IPS-15b (cell line): ENCODE data around the gene CRYGN.
A peak's percentile ranks its signal among the peaks of the same experiment; 100 is the strongest.

Experiments used
- H3K27me3 ChIP-seq: one replicate; pipeline ENCODE4 v1.6.1; 2013; ENCODE audit warnings: low read length; ENCODE audit not compliant: control insufficient read depth, insufficient read depth
- H3K36me3 ChIP-seq: one replicate; pipeline ENCODE4 v1.6.1; 2013; ENCODE audit warnings: low read length; ENCODE audit not compliant: control insufficient read depth, insufficient read depth
- H3K4me1 ChIP-seq: one replicate; pipeline ENCODE4 v1.6.1; 2013; ENCODE audit warnings: mild to moderate bottlenecking, low read length; ENCODE audit not compliant: control insufficient read depth, insufficient read depth
- H3K4me3 ChIP-seq: one replicate; pipeline ENCODE4 v1.5.1; 2013; ENCODE audit warnings: low read depth, low read length
- H3K9ac ChIP-seq: one replicate; pipeline ENCODE4 v1.6.1; 2013; ENCODE audit warnings: low read depth, mild to moderate bottlenecking, low read length
- H3K9me3 ChIP-seq: one replicate; pipeline ENCODE4 v1.6.1; 2013; ENCODE audit warnings: mild to moderate bottlenecking, low read length; ENCODE audit not compliant: control insufficient read depth, insufficient read depth

The CRYGN gene

GRCh38 chr7:151380199-151381097, 59.5 kb downstream of the CRYGN start:
- Histone ChIP-seq H3K4me3 (peak overlapping the region; percentile 33), H3K27me3 (peaks cover 21% of the 10 kb centered on the region), H3K4me1 (peaks cover 5% of the 10 kb centered on the region), H3K9me3 (no peaks in the 10 kb centered on the region), H3K9ac (no peak overlapping the region), H3K36me3 (peaks cover 12% of the 10 kb centered on the region)

- Histone ChIP-seq H3K27me3 (peaks cover 21% of the 10 kb centered on the region), H3K4me1 (peaks cover 5% of the 10 kb centered on the region)
These were observed 60.3 kb downstream of the CRYGN start for GRCh38 chr7:151379534-151380198.

GRCh38 chr7:151379193-151379520, 60.8 kb downstream of the CRYGN start:
- Histone ChIP-seq H3K4me1 (peaks cover 5% of the 10 kb centered on the region), H3K4me3 (no peak overlapping the region), H3K9ac (no peak overlapping the region), H3K9me3 (no peaks in the 10 kb centered on the region), H3K36me3 (peaks cover 12% of the 10 kb centered on the region), H3K27me3 (peaks cover 19% of the 10 kb centered on the region)

More at GRCh38 chr7:151379534-151380198, 60.3 kb downstream of the CRYGN start:
- H3K36me3 ChIP-seq: peaks cover 12% of the 10 kb centered on the region
- H3K4me3 ChIP-seq: no peak overlapping the region
- no peaks in the 10 kb centered on the region for H3K9me3 ChIP-seq
- no peak overlapping the region for H3K9ac ChIP-seq
